Adrenal gland (tissue), 5 donors: ENCODE results near the gene CFAP99.

ENCODE experiments used
- CTCF ChIP-seq, 6 experiments: fragments of 450-650 bp in 4 of 6; fragments of 200-600 bp in 2 of 6; sonication (generic) in 1 of 6; IDR thresholded peaks; 1 replicate in 5 of 6; 2 replicates in 1 of 6; pipeline versions ENCODE4 v1.5.1 to v1.8.0; 2016 to 2021; ENCODE audit warnings: antibody characterized with exemption in 6 of 6, mild to moderate bottlenecking in 2 of 6, moderate library complexity in 1 of 6
- POLR2A ChIP-seq, 2 donors: fragments of 450-650 bp; IDR thresholded peaks; one replicate each; pipeline ENCODE4 v1.6.1; 2017; ENCODE audit warnings: antibody characterized with exemption in 2 of 2, mild to moderate bottlenecking in 2 of 2, moderate library complexity in 1 of 2
- donor health status: DM: no; HTN: no; CAD: no.

- TF ChIP-seq CTCF (IDR thresholded peaks at IDR 0.05) (no peak), POLR2A (IDR thresholded peaks at IDR 0.05) (no peak)
Measured at GRCh38 chr4:2451036-2451520, 32.3 kb downstream of the CFAP99 start.
